ENCODE measurements around the gene PTPN20.

DNA sequence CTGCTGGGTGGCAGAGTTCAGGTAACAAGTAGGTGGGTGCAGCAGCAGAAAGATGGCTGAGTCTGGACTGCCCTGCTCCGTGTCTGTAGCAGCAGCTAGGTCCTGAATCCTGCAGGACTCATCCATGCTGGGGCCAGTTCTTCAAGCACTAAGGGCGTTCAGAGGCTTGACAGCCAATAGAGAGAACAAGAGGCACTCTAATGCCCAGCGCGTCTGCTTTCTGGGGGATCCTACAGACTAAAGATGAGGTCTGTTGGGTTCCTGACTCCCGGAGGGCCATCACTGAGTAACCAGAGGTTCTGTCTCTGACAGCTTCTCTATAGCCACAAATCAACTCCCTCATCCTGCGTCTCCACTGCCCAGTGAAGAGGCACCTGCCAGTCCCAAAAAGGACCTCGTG, 125.5 kb downstream of the PTPN20 start:
- no peak for TF ChIP-seq CTCF (IDR thresholded peaks at IDR 0.05)
- no peak for TF ChIP-seq POLR2A (IDR thresholded peaks at IDR 0.05)
